ENCODE measurements around the gene PRDM16.
A peak's percentile ranks its signal among the peaks of the same experiment; 100 is the strongest.

Gene PRDM16

GRCh38 chr1:3373700-3374405 is 304.9 kb downstream of the PRDM16 start:
- H3K4me3 ChIP-seq (ENCODE audit: low read depth, low read length), result no peak overlapping the region
- TF ChIP-seq POLR2A (IDR thresholded peaks at IDR 0.05; ENCODE audit: extremely low read depth, insufficient read length), result no peak
- no peak for TF ChIP-seq MYC (IDR thresholded peaks at IDR 0.05; ENCODE audit: low read depth, low read length)
- no peak for TF ChIP-seq MAX (IDR thresholded peaks at IDR 0.05; ENCODE audit: low read depth, low read length)
- TF ChIP-seq, protein P1, sequence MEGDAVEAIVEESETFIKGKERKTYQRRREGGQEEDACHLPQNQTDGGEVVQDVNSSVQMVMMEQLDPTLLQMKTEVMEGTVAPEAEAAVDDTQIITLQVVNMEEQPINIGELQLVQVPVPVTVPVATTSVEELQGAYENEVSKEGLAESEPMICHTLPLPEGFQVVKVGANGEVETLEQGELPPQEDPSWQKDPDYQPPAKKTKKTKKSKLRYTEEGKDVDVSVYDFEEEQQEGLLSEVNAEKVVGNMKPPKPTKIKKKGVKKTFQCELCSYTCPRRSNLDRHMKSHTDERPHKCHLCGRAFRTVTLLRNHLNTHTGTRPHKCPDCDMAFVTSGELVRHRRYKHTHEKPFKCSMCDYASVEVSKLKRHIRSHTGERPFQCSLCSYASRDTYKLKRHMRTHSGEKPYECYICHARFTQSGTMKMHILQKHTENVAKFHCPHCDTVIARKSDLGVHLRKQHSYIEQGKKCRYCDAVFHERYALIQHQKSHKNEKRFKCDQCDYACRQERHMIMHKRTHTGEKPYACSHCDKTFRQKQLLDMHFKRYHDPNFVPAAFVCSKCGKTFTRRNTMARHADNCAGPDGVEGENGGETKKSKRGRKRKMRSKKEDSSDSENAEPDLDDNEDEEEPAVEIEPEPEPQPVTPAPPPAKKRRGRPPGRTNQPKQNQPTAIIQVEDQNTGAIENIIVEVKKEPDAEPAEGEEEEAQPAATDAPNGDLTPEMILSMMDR (IDR thresholded peaks at IDR 0.05; ENCODE audit: low read depth, low read length), result no peak
- no peak for DNase-seq (ENCODE audit: low read depth)

- no peak for DNase-seq (ENCODE audit: low read depth)
Measured at GRCh38 chr1:3375245-3375644, 306.2 kb downstream of the PRDM16 start.

GRCh38 chr1:3377166-3377565 is 308.2 kb downstream of the PRDM16 start:
- no peak for DNase-seq (ENCODE audit: low read depth)
- TF ChIP-seq MYC (IDR thresholded peaks at IDR 0.05; ENCODE audit: low read depth, low read length), result no peak
- no peak for TF ChIP-seq MAX (IDR thresholded peaks at IDR 0.05; ENCODE audit: low read depth, low read length)
- no peak for TF ChIP-seq POLR2A (IDR thresholded peaks at IDR 0.05; ENCODE audit: extremely low read depth, insufficient read length)
- TF ChIP-seq, protein P1 (IDR thresholded peaks at IDR 0.05; ENCODE audit: low read depth, low read length), result no peak
- H3K4me3 ChIP-seq (ENCODE audit: low read depth, low read length), result no peak overlapping the region

More at GRCh38 chr1:3375245-3375644, 306.2 kb downstream of the PRDM16 start:
- no peak overlapping the region for H3K4me3 ChIP-seq (ENCODE audit: low read depth, low read length)
- no peak for TF ChIP-seq POLR2A (IDR thresholded peaks at IDR 0.05; ENCODE audit: extremely low read depth, insufficient read length)

DNA sequence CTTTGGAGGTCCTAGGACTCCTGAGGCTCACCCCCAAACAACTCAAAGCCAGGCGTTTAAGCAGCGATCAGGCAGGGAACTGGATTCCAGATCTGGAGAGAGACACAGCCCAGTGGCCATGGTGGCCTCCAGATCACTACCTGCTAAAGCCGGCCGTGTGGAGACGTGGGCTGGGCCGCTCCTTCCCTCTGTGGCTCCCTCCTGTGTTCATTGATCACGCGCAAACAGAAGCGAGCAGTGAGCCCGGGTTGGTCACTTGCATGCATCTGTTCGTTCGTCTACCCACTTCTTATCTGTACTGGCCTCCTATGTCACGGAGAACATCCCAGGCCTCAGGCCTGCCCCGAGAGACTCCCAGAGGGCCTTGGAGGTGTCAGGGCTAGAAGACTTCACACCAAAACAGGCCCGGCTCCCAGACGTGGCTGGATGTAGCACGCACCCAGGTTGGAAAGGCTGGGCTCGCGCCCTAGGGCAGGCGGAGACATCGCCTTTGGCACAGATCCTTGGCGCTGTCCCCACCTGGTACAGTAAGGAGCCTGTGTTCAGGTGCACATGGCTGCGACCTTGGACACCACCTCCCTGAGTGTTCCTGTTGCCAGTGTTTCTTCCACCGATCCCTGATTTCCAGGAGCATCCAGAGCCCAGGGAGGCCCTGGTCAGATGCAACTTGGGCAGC is 308.7 kb downstream of the PRDM16 start:
- TF ChIP-seq, protein P1 (IDR thresholded peaks at IDR 0.05; ENCODE audit: low read depth, low read length), result no peak
- TF ChIP-seq MYC (IDR thresholded peaks at IDR 0.05; ENCODE audit: low read depth, low read length), result no peak
- no peak overlapping the region for H3K4me3 ChIP-seq (ENCODE audit: low read depth, low read length)
- DNase-seq (ENCODE audit: low read depth), result no peak

DNA sequence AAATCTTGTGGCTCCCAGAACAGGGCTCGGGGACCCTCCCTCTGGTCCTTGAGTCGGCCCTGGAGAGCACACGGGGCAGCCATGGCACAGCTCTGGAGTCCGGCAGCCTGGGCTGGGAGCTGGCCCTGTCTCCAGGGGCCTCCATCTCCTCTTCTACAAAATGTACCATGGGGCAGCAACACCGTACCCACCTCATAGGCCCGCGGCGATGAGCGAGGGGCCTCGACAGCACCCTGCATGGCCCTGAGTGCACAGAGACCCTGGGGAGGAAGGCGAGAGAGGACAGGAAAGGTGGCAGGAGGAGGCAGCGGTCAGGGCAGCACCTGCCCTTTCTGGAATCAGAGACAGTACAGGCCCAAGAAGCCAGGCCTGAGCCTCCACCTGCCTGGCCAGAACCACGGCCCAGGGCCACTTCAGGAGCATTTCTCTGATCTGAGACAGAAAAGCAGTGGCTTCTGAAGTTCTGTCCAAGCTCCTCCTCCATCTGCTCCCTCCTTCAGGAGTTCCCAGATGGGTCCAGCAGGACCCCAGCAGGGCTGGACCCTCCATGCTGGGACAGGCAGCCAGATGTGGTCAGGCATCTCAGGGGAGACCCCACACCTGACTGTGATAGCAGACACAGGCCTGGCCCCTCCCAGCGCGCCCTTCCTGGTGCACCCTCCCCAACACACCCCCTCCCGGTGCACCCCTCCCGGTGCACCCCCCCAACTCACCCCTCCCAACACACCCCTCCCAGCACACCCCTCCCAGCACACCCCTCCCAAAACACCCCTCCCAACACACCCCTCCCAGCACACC is 309.6 kb downstream of the PRDM16 start:
- no peak overlapping the region for H3K4me3 ChIP-seq (ENCODE audit: low read depth, low read length)
- peak; percentile 9 for DNase-seq (ENCODE audit: low read depth)
- TF ChIP-seq MAX (IDR thresholded peaks at IDR 0.05; ENCODE audit: low read depth, low read length) (no peak), MYC (IDR thresholded peaks at IDR 0.05; ENCODE audit: low read depth, low read length) (no peak), POLR2A (IDR thresholded peaks at IDR 0.05; ENCODE audit: extremely low read depth, insufficient read length) (no peak)
- TF ChIP-seq, protein P1 (IDR thresholded peaks at IDR 0.05; ENCODE audit: low read depth, low read length), result no peak

DNA sequence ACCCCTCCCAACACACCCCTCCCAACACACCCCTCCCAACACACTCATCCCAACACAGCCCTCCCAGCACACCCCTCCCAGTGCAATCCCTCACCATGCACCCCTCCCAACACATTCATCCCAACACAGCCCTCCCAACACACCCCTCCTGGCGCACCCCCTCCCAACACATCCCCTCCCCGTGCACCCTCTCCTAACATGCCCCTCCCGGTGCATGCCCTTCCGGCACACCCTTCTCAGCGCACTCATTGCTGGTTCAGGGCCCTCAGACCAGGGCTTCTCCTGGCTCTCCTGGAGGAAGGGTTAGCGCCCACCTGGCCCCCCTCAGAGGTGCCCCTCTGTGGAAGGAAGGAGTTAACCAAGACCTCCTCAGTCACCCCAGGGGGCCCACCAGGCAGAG is 310.9 kb downstream of the PRDM16 start:
- DNase-seq (ENCODE audit: low read depth), result no peak
- TF ChIP-seq, protein P1 (IDR thresholded peaks at IDR 0.05; ENCODE audit: low read depth, low read length), result no peak
- no peak for TF ChIP-seq POLR2A (IDR thresholded peaks at IDR 0.05; ENCODE audit: extremely low read depth, insufficient read length)
- no peak for TF ChIP-seq MAX (IDR thresholded peaks at IDR 0.05; ENCODE audit: low read depth, low read length)
- no peak for TF ChIP-seq MYC (IDR thresholded peaks at IDR 0.05; ENCODE audit: low read depth, low read length)

More for the DNA sequence above, 310.9 kb downstream of the PRDM16 start:
- no peak overlapping the region for H3K4me3 ChIP-seq (ENCODE audit: low read depth, low read length)
